Measurements from ENCODE around the gene HOXB5.
A peak's percentile ranks its signal among the peaks of the same experiment; 100 is the strongest.

- TF ChIP-seq CTCF (IDR thresholded peaks at IDR 0.05; ENCODE audit: insufficient read depth, low read depth, low read length) (no peak), EZH2 (IDR thresholded peaks at IDR 0.05; ENCODE audit: insufficient read depth, low read length) (peak; percentile 90)
These were observed 31.2 kb upstream of the HOXB5 start for GRCh38 chr17:48624544-48625494.
